ENCODE data around the gene CHRM3. TPM values are rescaled to one million over a fixed set of nuclear protein-coding genes. Genes with fewer than 3 reads are reported as not detected.
A peak's percentile ranks its signal among the peaks of the same experiment; 100 is the strongest.

Gene CHRM3
- total RNA-seq (2021; ENCODE audit: unreplicated experiment) (0.13 TPM), Bru-seq, nascent RNA (percentile 18 among the genes with signal in this experiment), BruChase-seq, experiment 1, labeled RNA remaining after a 2-hour chase (percentile 14 among the genes with signal in this experiment), BruChase-seq, experiment 2, labeled RNA remaining after a 6-hour chase (percentile 15 among the genes with signal in this experiment)
- 0.22 TPM for polyA plus RNA-seq (2012; ENCODE audit: insufficient read length)
- long read RNA-seq, result 0 reads

GRCh38 chr1:239386453-239387303 is at the start of gene CHRM3:
Gene CHRM3, plus strand, starts transcription at chr1:239386568. Its CDS starts 520,884 bp downstream, at chr1:239907452.
- no peaks in the 10 kb centered on the region for H3K9me3 ChIP-seq (ENCODE audit: control insufficient read depth, insufficient read depth, low read depth, low read length)
- ATAC-seq (peak; percentile 91), DNase-seq (ENCODE audit: low read depth, low spot score) (peak; percentile 33)
- ChIA-PET CTCF (no interaction called here), POLR2A (no interaction called here)
- H3K4me3 ChIP-seq (ENCODE audit: low read depth in 2 of 2, low read length in 2 of 2), result peak within 1 kb of the TSS; percentile 39 to 56
- in situ Hi-C loops (cut with HindIII; ENCODE audit: low pct_unique_long_range_greater_than_20kb, low sequenced_read_pairs) (no loop called here), intact Hi-C loops (cut with micrococcal nuclease; ENCODE audit: unreplicated experiment) (no loop called here)
- TF ChIP-seq TCF7L2 (IDR thresholded peaks at IDR 0.05; ENCODE audit: low read depth, low read length), result 0 out of 2 replicates have a peak, but pooled peaks have one; percentile 55
- TF ChIP-seq CTCF (IDR thresholded peaks at IDR 0.05), result peak; percentile 23
- no peak for TF ChIP-seq POLR2AphosphoS5 (IDR thresholded peaks at IDR 0.05; ENCODE audit: low read depth, low read length)
- TF ChIP-seq REST (IDR thresholded peaks at IDR 0.05; ENCODE audit: insufficient read depth in 1 of 2, low read depth in 2 of 2, low read length in 1 of 2), result no peak
- TF ChIP-seq SIN3A (IDR thresholded peaks at IDR 0.05; ENCODE audit: borderline replicate concordance, insufficient read depth, low read depth, low read length), result no peak
- no peaks in the 10 kb centered on the region for H3K36me3 ChIP-seq (ENCODE audit: control insufficient read depth, insufficient read depth, low read length)
- H3K27ac ChIP-seq (ENCODE audit: low read length), result no peak within 1 kb of the TSS
- peaks cover 7% of the 10 kb centered on the region; the same call in 1 of the 2 replicates for H3K4me1 ChIP-seq (ENCODE audit: control insufficient read depth, insufficient read depth, low read length)
- peaks cover 35% of the 10 kb centered on the region for H3K27me3 ChIP-seq (ENCODE audit: control insufficient read depth, insufficient read depth, low read length)
- no TSS peak for BruUV-seq (replicated peaks)

GRCh38 chr1:239337799-239338430 is 48.5 kb upstream of the CHRM3 start:
- H3K9me3 ChIP-seq (ENCODE audit: control insufficient read depth, insufficient read depth, low read depth, low read length), result no peaks in the 10 kb centered on the region
- no peak overlapping the region for H3K27ac ChIP-seq (ENCODE audit: low read length)
- in situ Hi-C loops (cut with HindIII; ENCODE audit: low pct_unique_long_range_greater_than_20kb, low sequenced_read_pairs), result no loop called here
- CTCF ChIA-PET, result no interaction called here
- no peak overlapping the region for H3K4me3 ChIP-seq (ENCODE audit: low read depth in 2 of 2, low read length in 2 of 2)
- ATAC-seq (no peak), DNase-seq (ENCODE audit: low read depth, low spot score) (no peak)
- TF ChIP-seq SIN3A (IDR thresholded peaks at IDR 0.05; ENCODE audit: borderline replicate concordance, insufficient read depth, low read depth, low read length), result no peak
- TF ChIP-seq TCF7L2 (IDR thresholded peaks at IDR 0.05; ENCODE audit: low read depth, low read length), result no peak
- no peak for TF ChIP-seq REST (IDR thresholded peaks at IDR 0.05; ENCODE audit: insufficient read depth in 1 of 2, low read depth in 2 of 2, low read length in 1 of 2)
- TF ChIP-seq CTCF (IDR thresholded peaks at IDR 0.05), result no peak
- TF ChIP-seq POLR2AphosphoS5 (IDR thresholded peaks at IDR 0.05; ENCODE audit: low read depth, low read length), result no peak
- POLR2A ChIA-PET, result no interaction called here
- no peaks in the 10 kb centered on the region for H3K36me3 ChIP-seq (ENCODE audit: control insufficient read depth, insufficient read depth, low read length)
- intact Hi-C loops (cut with micrococcal nuclease; ENCODE audit: unreplicated experiment), result no loop called here
- no TSS peak for BruUV-seq (replicated peaks)
- no peaks in the 10 kb centered on the region for H3K4me1 ChIP-seq (ENCODE audit: control insufficient read depth, insufficient read depth, low read length)
- no peaks in the 10 kb centered on the region for H3K27me3 ChIP-seq (ENCODE audit: control insufficient read depth, insufficient read depth, low read length)
